Measurements from ENCODE around the gene IGF2.

DNA sequence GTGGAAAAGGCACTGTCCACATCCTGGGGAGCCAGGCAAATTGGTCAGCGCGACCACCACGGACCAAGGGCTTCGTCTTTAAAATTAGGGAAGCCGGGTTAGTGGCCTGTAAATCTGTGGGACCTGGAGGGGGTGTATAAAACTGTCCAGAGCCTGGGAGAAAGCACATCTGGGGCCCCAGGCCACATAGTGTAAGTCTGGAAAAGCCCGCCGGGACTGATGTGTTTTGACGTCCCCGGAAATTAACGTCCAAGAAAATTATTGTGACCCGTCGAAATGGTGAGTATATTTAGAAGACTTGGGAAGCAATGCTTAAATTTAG lies 4.2 kb upstream of the IGF2 start:
- TF ChIP-seq, protein P1, sequence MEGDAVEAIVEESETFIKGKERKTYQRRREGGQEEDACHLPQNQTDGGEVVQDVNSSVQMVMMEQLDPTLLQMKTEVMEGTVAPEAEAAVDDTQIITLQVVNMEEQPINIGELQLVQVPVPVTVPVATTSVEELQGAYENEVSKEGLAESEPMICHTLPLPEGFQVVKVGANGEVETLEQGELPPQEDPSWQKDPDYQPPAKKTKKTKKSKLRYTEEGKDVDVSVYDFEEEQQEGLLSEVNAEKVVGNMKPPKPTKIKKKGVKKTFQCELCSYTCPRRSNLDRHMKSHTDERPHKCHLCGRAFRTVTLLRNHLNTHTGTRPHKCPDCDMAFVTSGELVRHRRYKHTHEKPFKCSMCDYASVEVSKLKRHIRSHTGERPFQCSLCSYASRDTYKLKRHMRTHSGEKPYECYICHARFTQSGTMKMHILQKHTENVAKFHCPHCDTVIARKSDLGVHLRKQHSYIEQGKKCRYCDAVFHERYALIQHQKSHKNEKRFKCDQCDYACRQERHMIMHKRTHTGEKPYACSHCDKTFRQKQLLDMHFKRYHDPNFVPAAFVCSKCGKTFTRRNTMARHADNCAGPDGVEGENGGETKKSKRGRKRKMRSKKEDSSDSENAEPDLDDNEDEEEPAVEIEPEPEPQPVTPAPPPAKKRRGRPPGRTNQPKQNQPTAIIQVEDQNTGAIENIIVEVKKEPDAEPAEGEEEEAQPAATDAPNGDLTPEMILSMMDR (IDR thresholded peaks at IDR 0.05), result no peak
- TF ChIP-seq POLR2A (IDR thresholded peaks at IDR 0.05), result no peak
- no peak for TF ChIP-seq EP300 (IDR thresholded peaks at IDR 0.05)
- no peak for TF ChIP-seq POLR2AphosphoS5 (IDR thresholded peaks at IDR 0.05)
